ENCODE results near the gene GPR35.
"Not testable (repeated sequence)": the region's sequence is repeated elsewhere in the genome, so short reads cannot be mapped to it uniquely, and the experiment has no call there.

GPR35 gene

GRCh38 chr2:240678909-240679308 lies 53.6 kb downstream of the GPR35 start:
- not testable (repeated sequence) for H3K27me3 ChIP-seq (replicated peaks; ENCODE audit: control insufficient read depth, insufficient read depth, low read length); H3K4me3 ChIP-seq (ENCODE audit: low read length); H3K9ac ChIP-seq (ENCODE audit: low read length); H3K36me3 ChIP-seq (ENCODE audit: control insufficient read depth, insufficient read depth, low read length, severe bottlenecking); H3K4me1 ChIP-seq (ENCODE audit: control insufficient read depth, insufficient read depth, low read length); DNase-seq (ENCODE audit: low read depth); H3K9me3 ChIP-seq (ENCODE audit: control insufficient read depth, low read length)

- not testable (repeated sequence) for H3K4me1 ChIP-seq (ENCODE audit: control insufficient read depth, insufficient read depth, low read length); H3K9ac ChIP-seq (ENCODE audit: low read length); H3K27me3 ChIP-seq (replicated peaks; ENCODE audit: control insufficient read depth, insufficient read depth, low read length); H3K36me3 ChIP-seq (ENCODE audit: control insufficient read depth, insufficient read depth, low read length, severe bottlenecking); H3K4me3 ChIP-seq (ENCODE audit: low read length); H3K9me3 ChIP-seq (ENCODE audit: control insufficient read depth, low read length); DNase-seq (ENCODE audit: low read depth)
These were observed 54.9 kb downstream of the GPR35 start for GRCh38 chr2:240680185-240680584.

Data from adipocyte (in vitro differentiated cells).